LNCaP clone FGC (cell line): Measurements from ENCODE around the gene TIMM13.

Source experiments
- DNase-seq: peaks from one replicate; pipeline ENCODE4 v3.0.0-alpha.2; 2011; ENCODE audit warnings: low read depth
- H3K4me3 ChIP-seq: 2 replicates; pipeline ENCODE4 v1.5.1; 2011; ENCODE audit warnings: mild to moderate bottlenecking, low read depth, low read length, control low read depth
- CTCF ChIP-seq: IDR thresholded peaks from 2 replicates; pipeline ENCODE4 v1.5.1; 2012; ENCODE audit warnings: mild to moderate bottlenecking; ENCODE audit not compliant: control insufficient read depth, insufficient read depth; ENCODE audit errors: extremely low read depth

TIMM13 gene

GRCh38 chr19:2428756-2429711 is 1.6 kb upstream of the TIMM13 start:
- TF ChIP-seq CTCF, result no peak
- no peak overlapping the region for H3K4me3 ChIP-seq
- no peak for DNase-seq

DNA sequence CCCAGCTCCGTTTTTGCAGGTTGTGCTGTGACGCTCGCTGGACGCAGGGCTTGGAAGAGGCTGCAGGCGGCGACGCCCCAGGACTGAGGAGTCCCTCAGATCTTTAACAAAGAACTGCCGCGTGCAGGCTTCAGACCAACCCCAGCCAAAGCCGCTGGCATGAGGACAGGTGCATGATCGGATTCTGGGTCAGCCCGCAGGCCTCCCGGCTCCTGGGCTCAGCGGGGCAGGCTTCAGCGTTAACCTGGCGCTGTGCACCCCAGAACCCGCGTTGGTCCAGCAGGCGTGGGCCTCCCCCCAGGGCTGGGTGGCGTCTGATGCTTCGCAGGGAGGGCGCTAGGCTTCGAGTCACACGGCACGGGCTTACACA is 920 bp upstream of the TIMM13 start:
- peak overlapping the region; percentile 93 for H3K4me3 ChIP-seq
- DNase-seq, result no peak
- TF ChIP-seq CTCF, result no peak

GRCh38 chr19:2426611-2427428 is 566 bp downstream of the TIMM13 start:
- no peak for TF ChIP-seq CTCF
- peak overlapping the region; percentile 93 for H3K4me3 ChIP-seq
- no peak for DNase-seq

GRCh38 chr19:2425622-2426581 is 1.5 kb downstream of the TIMM13 start:
- TF ChIP-seq CTCF, result no peak
- no peak for DNase-seq
- peak overlapping the region; percentile 93 for H3K4me3 ChIP-seq

DNA sequence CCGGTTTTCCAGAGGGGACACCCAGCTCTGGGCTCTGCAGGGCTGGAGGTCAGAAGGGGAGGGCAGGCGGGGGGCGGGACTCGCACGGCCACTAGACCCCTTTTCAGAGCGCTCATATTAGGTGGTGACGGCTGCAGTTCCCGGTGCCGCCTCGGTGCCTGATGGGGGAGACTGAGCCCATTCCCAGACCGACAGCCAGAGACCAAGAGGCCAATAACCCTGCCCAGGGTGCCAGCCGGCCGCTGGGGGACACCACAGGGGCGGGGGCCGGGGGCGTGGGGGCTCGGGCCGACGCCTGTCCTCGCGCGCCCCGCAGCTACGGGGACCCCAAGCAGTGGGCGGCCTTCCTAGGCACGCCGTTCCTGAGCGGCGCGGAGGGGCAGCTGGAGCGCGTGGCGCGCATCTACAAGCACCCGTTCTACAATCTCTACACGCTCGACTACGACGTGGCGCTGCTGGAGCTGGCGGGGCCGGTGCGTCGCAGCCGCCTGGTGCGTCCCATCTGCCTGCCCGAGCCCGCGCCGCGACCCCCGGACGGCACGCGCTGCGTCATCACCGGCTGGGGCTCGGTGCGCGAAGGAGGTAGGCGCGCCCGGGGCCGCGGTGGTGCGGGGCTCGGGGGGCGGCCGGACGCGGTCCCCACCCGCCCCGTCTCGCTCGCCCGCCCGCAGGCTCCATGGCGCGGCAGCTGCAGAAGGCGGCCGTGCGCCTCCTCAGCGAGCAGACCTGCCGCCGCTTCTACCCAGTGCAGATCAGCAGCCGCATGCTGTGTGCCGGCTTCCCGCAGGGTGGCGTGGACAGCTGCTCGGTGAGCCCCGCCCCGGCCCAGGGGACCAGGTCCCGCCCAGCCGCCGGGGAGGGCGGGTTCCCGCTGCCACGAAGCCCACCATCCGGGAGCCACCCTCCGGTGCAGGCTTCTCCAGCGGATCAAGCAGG is 2.4 kb downstream of the TIMM13 start:
- no peak overlapping the region for H3K4me3 ChIP-seq
- no peak for TF ChIP-seq CTCF
- no peak for DNase-seq
